HG02610 (cell line): ENCODE results near the gene GUCY2F.

ENCODE experiments used
- ATAC-seq: cut with Tn5 transposase; IDR thresholded peaks from one replicate; pipeline ENCODE4 v1.9.1; 2021; ENCODE audit warnings: mild to moderate bottlenecking, moderate library complexity; ENCODE audit not compliant: unreplicated experiment

The GUCY2F gene

DNA sequence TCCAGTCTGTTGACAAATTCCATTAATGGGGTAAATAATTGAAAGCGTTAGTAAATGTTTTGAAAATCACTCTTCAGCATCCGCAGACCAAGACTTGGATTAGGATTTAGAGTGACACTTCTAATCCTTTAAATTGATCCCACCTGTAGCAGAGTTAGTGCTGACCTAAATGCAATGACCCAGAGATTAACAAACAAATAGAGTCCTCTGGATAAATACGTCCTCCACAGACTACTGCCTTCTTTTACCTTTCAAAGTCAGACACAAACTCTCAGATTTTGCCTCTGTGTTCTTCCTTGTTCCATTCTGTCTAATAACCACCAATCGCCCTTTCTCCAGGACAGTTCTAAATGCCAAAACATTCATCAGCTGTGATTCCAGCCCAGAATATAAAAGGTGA lies at the start of gene GUCY2F:
Gene GUCY2F, minus strand, starts transcription at position 101 of the 400 bp plus-strand sequence. CDS start 6,150 bp downstream, outside the sequence.
- ATAC-seq = no peak

DNA sequence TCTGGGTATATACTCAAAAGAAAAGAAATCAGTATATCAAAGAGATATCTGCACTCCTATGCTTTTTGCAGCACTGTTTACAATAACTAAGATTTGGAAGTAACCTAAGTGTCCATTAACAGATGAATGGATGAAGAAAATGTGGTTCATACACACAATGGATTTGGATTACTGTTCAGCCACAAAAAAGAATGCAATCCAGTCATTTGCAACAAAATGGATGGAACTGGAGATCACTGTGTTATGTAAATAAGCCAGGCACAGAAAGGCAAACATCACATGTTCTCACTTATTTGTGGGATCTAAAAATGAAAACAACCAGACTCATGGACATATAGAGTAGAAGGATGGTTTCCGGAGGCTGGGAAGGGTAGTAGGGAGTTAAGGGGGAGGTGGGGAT lies 37.1 kb upstream of the GUCY2F start:
- no peak for ATAC-seq

DNA sequence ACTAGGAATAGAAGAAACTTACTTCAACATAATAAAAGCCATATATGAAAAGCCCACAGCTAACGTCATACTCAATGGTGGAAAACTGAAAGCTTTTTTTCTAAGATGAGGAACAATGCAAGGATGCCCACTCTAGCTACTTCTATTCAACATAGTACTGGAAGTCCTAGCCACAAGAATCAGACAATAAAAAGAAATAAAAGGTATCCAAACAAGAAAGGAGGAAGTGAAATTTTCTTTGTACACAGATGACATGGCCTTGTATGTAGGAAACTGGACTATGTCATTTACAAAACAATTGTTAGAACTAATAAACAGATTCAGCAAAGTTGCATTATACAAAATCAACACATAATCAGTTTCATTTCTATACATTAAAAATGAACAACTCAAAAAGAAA lies 29.2 kb upstream of the GUCY2F start:
- no peak for ATAC-seq

DNA sequence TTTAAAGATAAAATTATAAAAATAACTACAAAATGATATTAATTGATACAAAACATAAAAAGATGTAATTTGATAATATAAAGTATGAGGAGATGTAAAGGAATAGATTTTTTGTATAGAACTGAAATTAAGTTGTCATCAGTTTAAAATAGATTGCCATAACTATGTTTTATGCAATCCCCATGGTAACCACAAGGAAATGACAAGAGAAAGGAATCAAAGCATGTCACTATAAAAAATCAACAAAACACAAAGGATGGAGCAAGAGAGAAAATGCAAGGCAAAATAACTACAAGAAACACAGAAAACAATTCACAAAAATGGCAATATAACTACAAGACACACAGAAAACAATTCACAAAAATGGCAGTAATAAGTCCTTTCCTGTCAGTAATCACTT lies 27.0 kb upstream of the GUCY2F start:
- ATAC-seq = no peak

DNA sequence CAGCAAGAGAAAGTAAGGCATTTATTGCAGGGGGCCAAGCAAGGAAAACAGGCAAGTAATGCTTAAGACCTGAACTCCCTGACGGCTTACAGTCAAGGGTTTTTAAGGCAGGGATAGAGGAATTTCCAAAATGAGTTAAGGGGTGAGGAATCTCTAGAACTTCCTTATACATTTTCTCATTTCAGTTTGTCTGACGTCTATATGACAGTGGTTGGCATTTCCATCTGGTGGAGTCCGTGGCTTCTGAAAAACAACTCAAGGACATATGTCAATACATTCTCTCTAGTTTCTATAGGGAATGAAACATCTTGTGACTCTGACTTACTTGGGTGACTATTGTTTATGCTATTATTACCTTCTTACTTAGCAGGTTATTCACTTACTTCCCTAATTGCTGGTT lies 19.3 kb upstream of the GUCY2F start:
- ATAC-seq = no peak

DNA sequence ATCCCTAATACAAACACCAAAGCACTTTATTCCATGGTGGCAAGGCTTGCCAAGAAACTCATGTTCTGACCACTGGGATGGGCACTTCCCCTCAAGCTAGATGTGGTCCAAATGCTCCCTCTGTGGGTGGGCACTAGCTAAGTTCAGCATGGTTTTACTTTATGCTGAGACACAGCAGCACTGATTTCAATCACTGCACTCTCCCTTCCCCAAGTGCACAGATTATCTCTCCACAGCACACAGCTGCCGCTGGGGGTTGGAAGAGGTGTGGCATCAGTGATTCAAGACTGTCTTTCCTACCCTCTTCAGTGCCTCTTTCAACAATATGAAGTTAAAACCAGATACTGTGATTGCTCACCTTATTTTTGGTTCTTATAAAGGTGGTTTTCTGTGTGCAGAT lies 16.5 kb upstream of the GUCY2F start:
- ATAC-seq = no peak

DNA sequence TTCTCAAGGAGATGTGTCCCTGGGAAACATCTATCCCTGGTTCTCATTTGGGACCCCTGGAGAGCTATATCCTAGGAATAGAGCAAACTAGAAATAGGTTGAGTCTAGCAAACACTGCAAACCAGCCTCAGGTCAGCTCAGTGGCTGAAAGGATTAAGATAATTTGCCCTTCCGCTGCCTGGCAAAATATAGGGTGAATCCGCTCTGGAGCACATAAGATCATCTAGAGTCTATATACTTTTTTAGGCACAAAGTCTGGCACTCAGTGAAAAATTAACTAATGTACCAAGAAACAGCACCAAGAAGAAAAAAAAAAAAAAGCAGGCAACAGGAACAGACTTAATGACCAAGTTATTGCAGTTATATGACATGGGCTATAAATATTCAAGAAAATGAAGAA lies 7.3 kb upstream of the GUCY2F start:
- ATAC-seq = no peak

DNA sequence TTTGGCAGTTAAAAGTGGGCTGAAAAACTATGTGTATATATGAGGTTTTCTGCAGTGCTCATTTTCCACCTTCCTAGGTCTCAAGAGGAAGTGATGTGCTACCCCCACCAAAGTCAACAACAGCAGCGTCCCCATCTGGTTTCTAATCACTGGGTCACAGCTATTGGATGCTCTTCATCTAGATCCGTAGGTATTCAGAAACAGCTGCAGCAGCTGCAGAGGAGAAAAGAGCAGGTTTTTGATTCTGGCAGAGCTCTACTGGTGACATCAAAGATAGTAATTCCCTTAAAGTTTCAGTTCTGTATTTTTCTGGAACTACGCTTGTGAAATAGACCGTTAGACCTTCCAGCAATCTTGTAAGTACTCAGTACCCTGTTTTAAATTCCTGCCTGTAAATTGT lies 5.8 kb upstream of the GUCY2F start:
- peak; percentile 44 for ATAC-seq

DNA sequence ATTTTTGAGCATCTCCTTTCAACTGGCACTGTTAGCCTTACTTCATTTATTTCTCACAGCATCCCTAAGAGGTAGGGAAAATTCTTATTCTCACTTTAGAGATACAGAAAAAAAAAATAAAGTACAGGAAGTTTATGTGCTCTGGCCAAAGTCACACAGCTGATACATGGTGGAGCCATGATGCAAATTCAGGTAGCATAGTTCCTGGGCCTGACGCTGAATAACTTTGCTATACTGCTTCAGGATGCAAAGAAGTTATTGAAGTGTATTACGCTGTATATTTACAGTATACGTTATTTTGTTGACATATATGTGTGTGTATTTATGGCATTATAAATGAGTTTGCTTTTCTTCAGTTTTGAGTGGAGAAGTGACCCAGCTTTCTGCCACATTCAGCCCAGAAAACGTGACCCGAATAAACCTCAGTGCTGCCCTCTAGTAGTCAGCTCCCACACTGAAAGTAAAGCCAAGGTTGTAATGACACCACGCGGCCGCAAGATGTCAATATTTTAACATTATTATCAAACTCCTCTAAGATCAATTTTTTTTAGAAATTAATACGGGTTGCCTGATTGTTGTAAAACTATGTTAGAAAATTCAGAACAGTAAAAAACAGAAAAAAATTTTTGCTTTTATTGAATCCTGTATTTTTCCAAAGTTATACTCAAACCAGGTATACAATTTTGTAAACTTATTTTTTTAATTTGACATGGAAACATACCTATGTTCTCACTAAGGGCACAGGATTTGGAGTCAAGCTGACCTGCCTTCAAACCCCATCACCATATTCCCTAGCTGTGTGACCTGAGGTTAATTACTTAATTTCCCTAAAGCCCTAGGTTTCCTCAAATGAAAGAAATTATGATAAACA lies 3.8 kb upstream of the GUCY2F start:
- peak; percentile 67 for ATAC-seq

DNA sequence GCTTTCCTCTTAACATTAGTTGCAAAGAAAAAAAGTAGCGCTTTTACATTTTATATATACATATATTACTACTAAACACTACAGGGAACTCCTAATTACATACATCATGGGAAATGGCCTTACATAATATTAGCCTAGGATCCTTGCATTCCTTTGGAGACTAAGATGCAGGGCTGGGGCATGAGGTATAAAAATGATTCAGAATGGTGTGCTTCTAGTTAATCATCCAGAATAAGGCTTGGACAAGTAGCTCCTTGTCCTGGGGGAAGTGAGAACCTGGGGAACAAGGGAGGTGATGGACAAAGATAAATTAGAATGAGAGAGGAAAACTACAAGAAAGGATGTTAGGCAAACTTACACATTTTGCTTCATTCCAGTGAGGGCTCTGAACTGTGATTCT lies 3.0 kb upstream of the GUCY2F start:
- ATAC-seq = no peak

DNA sequence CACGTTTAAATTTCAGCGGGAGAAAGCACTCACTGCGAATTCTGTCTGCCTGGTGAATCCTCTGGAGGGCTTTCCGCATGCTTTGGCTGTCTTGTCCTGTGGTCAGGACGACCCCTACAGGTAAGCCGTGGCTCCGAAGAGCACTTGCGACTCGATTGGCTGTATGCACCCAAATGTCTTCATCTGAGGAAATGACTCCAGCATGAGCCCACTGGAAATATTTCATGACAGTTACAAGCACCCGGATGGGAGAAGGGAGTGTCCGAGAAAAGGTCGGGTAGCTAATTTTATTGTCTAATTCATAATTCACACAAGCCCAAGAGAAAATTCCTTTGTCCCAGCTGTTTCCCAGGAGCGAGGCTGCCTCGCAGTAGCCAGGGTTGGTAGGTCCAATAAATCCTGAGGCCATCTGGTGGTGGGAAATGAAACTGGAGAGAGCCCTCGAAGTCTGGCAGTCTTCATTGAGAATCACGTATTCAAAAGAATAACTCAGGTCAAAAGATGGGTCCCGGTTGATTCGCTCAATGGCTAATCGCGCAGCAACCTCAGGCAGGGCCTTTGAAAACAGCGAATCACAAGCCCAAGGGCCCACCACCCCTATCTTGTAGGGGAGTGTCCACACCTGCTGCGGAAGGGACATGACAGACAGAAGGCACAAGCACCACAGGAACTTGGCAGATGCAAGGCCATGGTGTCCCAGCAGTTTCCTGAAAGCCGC lies 6.6 kb downstream of the GUCY2F start:
- no peak for ATAC-seq

DNA sequence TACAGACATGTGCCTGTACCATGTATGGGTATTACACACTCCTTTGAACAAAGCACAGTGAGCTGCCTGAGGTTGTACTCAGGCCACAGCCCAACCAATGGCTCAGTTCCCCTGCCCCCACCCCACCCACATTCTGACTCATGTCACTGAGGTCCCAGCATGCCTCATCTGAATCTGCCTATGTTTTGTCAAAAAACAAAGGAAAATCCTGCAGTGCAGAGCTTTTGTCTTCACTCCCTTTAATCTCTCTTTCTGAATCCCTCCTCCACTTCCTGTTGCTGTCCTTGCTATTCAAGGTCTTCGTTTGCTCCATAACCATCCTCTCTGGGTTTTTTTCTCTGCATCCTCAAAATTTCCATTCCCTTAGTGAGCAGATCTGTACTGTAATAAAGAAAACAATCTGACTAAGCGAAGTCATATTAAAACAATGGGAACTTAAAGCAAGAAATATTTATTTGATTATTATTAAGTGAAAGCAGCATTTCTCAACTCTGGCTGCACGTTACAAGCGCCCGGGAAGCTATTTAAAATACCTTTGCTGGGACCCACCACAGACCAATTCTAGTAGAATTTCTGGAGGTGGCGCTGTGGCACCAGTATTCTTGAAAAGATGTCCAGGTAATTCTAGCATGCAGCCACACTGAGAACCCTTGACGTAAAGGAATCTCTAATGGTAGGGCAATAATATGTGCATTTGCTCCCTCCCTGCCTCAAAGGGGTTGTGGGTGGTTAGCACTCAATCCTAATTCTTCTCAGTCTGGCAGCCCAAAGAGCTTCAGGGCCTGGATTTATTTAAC lies 8.7 kb downstream of the GUCY2F start:
- ATAC-seq = no peak

DNA sequence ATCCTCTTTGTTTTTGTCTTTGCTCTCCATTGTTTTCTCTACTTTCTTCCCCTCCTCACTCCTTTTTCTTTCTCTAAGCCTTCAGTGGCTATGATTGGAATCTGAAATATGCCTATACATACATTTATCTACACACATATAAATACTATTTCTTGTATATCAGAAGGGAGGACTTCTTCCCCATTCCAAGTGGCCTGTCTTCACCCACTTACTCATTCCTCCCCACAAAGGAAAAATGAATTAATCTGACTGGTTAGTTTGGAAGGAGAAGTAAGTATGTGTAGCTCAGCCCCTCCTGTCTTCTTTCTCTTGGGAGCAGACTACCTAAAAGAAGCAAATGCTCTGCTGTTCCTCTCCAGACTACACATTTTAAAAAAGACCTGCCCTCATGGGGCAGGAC lies 17.7 kb downstream of the GUCY2F start:
- no peak for ATAC-seq

DNA sequence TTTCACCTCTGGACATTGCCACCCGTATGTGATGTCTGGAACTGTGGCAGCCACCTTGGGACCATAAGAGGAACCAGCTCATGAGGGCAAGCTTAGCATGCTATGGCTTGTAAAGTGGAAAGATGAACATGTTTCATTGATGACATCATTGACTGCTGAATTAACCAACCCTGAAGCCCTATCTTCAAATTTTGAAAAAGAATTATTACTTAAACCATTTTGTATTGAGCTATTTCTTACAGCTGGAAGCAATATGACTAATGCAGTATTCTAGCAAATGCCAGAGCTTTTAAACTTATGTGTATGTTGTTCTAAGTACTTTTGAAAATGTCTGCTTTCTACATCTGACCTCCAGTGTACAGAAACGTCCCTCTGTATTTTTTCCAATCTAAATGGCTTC lies 18.1 kb downstream of the GUCY2F start:
- no peak for ATAC-seq

DNA sequence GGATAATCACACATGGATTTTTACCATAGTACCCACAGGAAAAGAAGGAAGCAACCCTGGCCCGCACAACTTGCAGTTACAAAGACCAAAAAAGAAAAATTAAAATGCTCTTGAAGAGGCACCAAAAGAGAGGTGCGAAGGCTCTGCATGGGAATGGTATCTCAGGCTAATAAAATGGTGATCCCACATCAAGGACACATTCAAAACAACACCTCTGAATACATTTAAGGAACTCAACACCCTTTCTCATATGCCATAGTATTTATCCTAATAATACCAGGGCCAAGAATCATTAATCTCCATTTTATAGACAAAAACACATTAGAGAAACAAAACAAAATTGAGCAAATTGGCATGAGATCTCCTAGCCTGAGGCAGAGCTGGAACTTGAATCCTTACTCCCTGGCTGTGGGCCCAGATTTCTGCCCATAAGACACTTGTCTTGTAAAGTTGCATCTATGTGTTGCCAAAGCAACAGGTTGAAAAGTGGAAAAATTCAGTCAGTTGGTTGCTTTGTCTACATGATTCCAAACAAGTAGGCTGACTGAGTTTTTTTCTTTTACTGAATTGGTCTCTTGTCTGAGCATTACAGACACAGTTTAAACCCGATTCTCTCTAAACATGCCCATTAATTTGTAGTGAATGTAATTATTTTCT lies 33.5 kb downstream of the GUCY2F start:
- ATAC-seq = no peak

DNA sequence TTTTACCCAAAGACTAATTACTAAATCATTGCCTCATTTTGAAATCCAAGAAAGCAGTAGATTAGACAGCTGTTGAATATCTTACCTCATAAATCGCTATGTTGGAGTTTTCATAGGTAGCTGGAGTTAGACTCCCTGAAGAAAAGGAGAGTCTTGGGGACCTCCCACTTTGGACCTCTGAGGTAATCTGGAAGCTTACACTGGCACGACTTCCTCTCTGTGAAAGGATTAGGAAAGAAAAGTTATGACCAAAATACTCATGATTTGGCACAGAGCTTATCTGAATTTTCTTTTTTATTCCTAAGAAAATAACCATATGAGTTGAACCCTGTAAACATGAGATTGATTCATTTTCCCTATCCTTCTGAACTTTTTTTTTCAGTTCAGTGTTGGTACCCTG lies 40.6 kb downstream of the GUCY2F start:
- no peak for ATAC-seq

DNA sequence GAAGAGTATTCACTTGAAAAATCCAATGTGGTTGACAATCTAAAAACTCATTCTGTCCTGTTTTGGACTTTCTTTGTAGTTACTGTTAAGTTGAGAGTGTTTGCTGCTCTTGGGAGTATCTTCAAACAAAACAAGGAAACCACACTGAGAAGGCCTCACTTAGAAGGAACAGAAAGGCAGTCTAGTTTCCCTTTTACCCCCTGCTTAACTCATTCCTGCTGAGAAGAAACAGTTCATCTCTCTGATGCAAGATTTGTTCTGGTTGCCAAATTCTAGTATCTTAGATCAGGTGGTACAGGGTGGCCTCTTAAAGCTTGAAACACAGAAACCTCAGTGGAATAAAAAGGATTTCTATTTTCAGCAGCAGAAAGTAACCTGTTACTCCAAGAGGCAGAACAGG lies 41.4 kb downstream of the GUCY2F start:
- peak; percentile 62 for ATAC-seq

DNA sequence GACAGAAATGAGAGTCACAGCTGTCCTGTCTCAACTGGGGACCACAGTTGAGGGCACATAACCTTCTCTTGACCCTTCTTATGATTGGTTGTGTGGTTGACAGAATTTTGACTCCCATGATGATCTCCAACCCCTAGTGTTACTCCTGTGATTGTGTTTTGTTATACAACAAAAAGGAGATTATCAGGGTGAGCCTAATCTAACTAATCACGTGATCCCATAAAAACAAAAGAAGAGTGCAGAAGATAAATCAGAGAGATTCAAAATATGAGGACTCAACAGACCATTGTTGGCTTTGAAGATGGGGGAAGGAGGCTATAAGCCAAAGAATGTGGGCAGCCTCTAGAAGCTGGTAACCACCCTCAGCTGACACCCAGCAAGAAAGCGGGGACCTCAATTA lies 72.7 kb downstream of the GUCY2F start:
- no peak for ATAC-seq

DNA sequence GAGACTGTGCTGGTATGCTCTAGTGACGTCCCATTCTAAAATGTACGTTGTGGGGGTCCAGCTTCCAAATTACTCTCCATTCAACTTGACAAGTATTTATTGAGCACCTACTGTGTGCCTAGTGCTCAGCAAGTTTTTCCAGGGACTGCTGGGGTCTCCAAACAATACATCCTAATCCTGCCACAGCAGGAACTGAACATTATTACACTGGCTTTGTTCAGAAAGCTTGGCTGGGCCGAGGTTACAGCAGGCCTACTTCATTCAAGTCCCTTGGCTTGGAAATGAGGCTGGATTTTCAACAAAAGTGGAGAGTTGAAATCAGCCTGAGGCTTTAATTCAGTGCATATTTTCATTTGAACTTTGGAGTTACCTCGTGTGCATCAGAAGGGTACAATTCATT lies 78.0 kb downstream of the GUCY2F start:
- ATAC-seq = no peak

DNA sequence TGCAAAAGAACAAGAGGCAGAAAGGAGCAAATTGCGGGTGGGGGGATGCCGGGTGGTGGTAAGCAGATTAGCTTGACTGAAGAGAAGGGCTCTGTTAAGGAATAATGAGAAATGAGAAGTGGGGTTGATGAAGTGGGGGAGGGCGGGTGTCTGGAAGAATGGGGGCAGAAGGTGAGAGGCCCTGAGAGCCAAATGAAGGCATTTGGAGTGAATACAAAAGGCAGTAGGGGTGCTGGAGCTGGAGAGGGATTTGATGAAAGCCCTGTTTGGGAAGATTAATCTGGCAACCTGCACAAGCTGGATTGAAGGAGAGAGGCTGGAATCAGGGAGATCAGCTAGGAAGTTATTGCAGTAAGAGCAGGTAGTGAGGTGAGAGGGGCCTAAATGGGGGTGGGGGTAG lies 82.1 kb downstream of the GUCY2F start:
- ATAC-seq = no peak

DNA sequence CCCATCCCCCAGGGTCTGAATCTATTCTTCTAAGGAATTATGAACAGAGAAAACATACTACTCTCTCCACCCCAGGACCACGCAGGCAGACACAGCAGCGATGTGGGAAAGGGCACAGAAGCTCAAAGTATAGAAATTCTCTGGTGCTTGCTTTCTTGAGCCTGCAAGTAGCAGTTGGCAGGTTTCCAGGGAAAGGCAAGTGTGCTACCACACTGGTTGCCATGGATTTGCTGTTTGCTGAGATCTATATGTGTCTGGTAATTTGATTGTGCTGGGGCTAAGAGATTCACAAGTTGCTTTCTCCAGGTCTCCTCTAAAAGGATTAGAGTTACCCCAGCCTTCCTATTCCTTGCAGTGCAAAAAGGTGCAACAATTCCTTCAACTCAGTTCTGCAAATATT lies 83.1 kb downstream of the GUCY2F start:
- no peak for ATAC-seq
